Astrocyte (in vitro differentiated cells and primary cell): ENCODE measurements around the gene KDM2B.

Source experiments
- EZH2 ChIP-seq: IDR thresholded peaks from 2 replicates; pipeline ENCODE4 v1.6.1; 2012; ENCODE audit warnings: mild to moderate bottlenecking, low read length, inconsistent platforms; ENCODE audit not compliant: insufficient read depth
- TF ChIP-seq, protein P1 (sequence below): IDR thresholded peaks from 2 replicates; pipeline ENCODE4 v1.5.1; 2011; ENCODE audit warnings: low read depth, mild to moderate bottlenecking, inconsistent platforms, low read length, moderate library complexity; ENCODE audit not compliant: insufficient read depth

DNA sequence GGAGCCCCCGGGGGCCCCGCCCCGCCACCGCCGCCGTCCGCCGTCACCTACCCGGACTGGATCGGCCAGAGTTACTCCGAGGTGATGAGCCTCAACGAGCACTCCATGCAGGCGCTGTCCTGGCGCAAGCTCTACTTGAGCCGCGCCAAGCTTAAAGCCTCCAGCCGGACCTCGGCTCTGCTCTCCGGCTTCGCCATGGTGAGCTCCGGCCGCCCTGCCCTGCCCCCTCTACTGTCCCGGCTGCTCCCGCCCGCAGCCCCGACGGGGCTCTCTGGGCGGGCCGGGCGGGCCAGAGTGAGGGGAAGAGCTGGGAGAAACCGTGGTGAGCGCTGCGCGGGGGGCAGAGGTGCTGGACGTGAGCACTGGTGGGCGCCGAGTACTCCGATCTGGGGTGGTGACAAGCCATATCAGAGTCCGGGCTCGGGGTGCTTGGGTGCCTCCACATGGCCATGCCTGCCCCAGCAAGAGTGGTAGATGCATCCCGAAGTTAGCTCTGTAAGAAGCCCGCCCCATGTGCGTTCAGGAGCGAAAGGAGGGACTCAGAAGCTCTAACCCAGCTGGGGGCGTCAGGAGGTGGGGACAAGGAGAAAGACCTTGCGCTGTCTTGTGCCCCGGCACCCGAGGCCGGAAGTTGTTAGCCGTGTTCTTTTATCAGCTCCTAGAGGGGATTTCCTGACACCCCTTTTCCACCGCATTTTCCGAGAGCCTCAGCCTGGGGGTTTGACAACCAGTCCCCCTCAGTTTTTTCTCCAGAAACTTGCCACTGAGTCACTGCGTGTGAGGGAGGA, 46.2 kb upstream of the KDM2B start:
- TF ChIP-seq, protein P1, sequence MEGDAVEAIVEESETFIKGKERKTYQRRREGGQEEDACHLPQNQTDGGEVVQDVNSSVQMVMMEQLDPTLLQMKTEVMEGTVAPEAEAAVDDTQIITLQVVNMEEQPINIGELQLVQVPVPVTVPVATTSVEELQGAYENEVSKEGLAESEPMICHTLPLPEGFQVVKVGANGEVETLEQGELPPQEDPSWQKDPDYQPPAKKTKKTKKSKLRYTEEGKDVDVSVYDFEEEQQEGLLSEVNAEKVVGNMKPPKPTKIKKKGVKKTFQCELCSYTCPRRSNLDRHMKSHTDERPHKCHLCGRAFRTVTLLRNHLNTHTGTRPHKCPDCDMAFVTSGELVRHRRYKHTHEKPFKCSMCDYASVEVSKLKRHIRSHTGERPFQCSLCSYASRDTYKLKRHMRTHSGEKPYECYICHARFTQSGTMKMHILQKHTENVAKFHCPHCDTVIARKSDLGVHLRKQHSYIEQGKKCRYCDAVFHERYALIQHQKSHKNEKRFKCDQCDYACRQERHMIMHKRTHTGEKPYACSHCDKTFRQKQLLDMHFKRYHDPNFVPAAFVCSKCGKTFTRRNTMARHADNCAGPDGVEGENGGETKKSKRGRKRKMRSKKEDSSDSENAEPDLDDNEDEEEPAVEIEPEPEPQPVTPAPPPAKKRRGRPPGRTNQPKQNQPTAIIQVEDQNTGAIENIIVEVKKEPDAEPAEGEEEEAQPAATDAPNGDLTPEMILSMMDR = no peak
- no peak for TF ChIP-seq EZH2
